ENCODE data around the gene MET. TPM values are rescaled to one million over a fixed set of nuclear protein-coding genes. Genes with fewer than 3 reads are reported as not detected.

Gene MET
- total RNA-seq, 1 donor from 2014 or later, result 0.56 TPM

GRCh38 chr7:116804471-116804870 lies 132.5 kb downstream of the MET start:
- H3K27ac Mint-ChIP-seq (ENCODE audit: unreplicated experiment), result no peak overlapping the region
- no peak for DNase-seq
- H3K27me3 Mint-ChIP-seq (ENCODE audit: unreplicated experiment), result no peaks in the 10 kb centered on the region
- no peak overlapping the region for H3K4me3 Mint-ChIP-seq (ENCODE audit: unreplicated experiment)
- peaks cover 7% of the 10 kb centered on the region for H3K4me1 Mint-ChIP-seq (ENCODE audit: low read depth, unreplicated experiment)
- H3K9me3 Mint-ChIP-seq (ENCODE audit: unreplicated experiment), result no peaks in the 10 kb centered on the region
- no peaks in the 10 kb centered on the region for H3K36me3 Mint-ChIP-seq (ENCODE audit: unreplicated experiment)
- no peak for TF ChIP-seq CTCF (IDR thresholded peaks at IDR 0.05; ENCODE audit: partially characterized antibody, unreplicated experiment)

- H3K4me1 Mint-ChIP-seq (ENCODE audit: low read depth, unreplicated experiment), result peaks cover 7% of the 10 kb centered on the region
- no peak for TF ChIP-seq CTCF (IDR thresholded peaks at IDR 0.05; ENCODE audit: partially characterized antibody, unreplicated experiment)
Observed at GRCh38 chr7:116805100-116805544, 133.1 kb downstream of the MET start.

GRCh38 chr7:116806046-116806944 lies 134.3 kb downstream of the MET start:
- no peak for DNase-seq
- no peaks in the 10 kb centered on the region for H3K9me3 Mint-ChIP-seq (ENCODE audit: unreplicated experiment)
- H3K4me3 Mint-ChIP-seq (ENCODE audit: unreplicated experiment), result no peak overlapping the region
- H3K4me1 Mint-ChIP-seq (ENCODE audit: low read depth, unreplicated experiment), result peaks cover 7% of the 10 kb centered on the region
- TF ChIP-seq CTCF (IDR thresholded peaks at IDR 0.05; ENCODE audit: partially characterized antibody, unreplicated experiment), result no peak
- no peaks in the 10 kb centered on the region for H3K27me3 Mint-ChIP-seq (ENCODE audit: unreplicated experiment)
- H3K27ac Mint-ChIP-seq (ENCODE audit: unreplicated experiment), result no peak overlapping the region
- no peaks in the 10 kb centered on the region for H3K36me3 Mint-ChIP-seq (ENCODE audit: unreplicated experiment)

More at GRCh38 chr7:116805100-116805544, 133.1 kb downstream of the MET start:
- Mint-ChIP-seq H3K27ac (ENCODE audit: unreplicated experiment) (no peak overlapping the region), H3K36me3 (ENCODE audit: unreplicated experiment) (no peaks in the 10 kb centered on the region), H3K27me3 (ENCODE audit: unreplicated experiment) (no peaks in the 10 kb centered on the region), H3K4me3 (ENCODE audit: unreplicated experiment) (no peak overlapping the region), H3K9me3 (ENCODE audit: unreplicated experiment) (no peaks in the 10 kb centered on the region)
- DNase-seq, result no peak

GRCh38 chr7:116807011-116807560 lies 135.1 kb downstream of the MET start:
- H3K36me3 Mint-ChIP-seq (ENCODE audit: unreplicated experiment), result no peaks in the 10 kb centered on the region
- H3K4me3 Mint-ChIP-seq (ENCODE audit: unreplicated experiment), result no peak overlapping the region
- H3K27me3 Mint-ChIP-seq (ENCODE audit: unreplicated experiment), result no peaks in the 10 kb centered on the region
- TF ChIP-seq CTCF (IDR thresholded peaks at IDR 0.05; ENCODE audit: partially characterized antibody, unreplicated experiment), result no peak
- H3K9me3 Mint-ChIP-seq (ENCODE audit: unreplicated experiment), result no peaks in the 10 kb centered on the region
- H3K27ac Mint-ChIP-seq (ENCODE audit: unreplicated experiment), result no peak overlapping the region
- DNase-seq, result no peak
- H3K4me1 Mint-ChIP-seq (ENCODE audit: low read depth, unreplicated experiment), result peaks cover 7% of the 10 kb centered on the region

Measured in glutamatergic neuron (in vitro differentiated cells).